Ovary (tissue), 3 donors: ENCODE measurements around the gene PRKCD.

Experiments
- CTCF ChIP-seq, 3 donors: fragments of 450-650 bp in 2 of 3; fragments of 200-600 bp in 1 of 3; IDR thresholded peaks; one replicate each; pipeline versions ENCODE4 v1.5.1 to v1.8.0; 2016 to 2022; ENCODE audit warnings: antibody characterized with exemption in 3 of 3, mild to moderate bottlenecking in 1 of 3
- POLR2A ChIP-seq: fragments of 450-650 bp; IDR thresholded peaks from one replicate; pipeline ENCODE4 v1.6.1; 2017; ENCODE audit warnings: antibody characterized with exemption, mild to moderate bottlenecking, moderate library complexity
- donor health status: DM: no; HTN: no; CAD: no.

- no peak for TF ChIP-seq CTCF (IDR thresholded peaks at IDR 0.05)
- no peak for TF ChIP-seq POLR2A
These were observed 69.8 kb downstream of the PRKCD start for GRCh38 chr3:53230789-53231188.
